Measurements from ENCODE around the gene ALDH7A1. TPM values are rescaled to one million over a fixed set of nuclear protein-coding genes. Genes with fewer than 3 reads are reported as not detected.
A peak's percentile ranks its signal among the peaks of the same experiment; 100 is the strongest.

ALDH7A1 gene
- total RNA-seq, 1 donor from 2014 or later: 30.5 TPM

- peaks cover 35% of the 10 kb centered on the region for H3K4me1 ChIP-seq
- no peaks in the 10 kb centered on the region for H3K36me3 ChIP-seq
- no peak overlapping the region for H3K27ac ChIP-seq (replicated peaks)
- no peak for DNase-seq
- no peak overlapping the region for H3K4me3 ChIP-seq
- H3K27me3 ChIP-seq (ENCODE audit: low read depth): no peaks in the 10 kb centered on the region
- no peaks in the 10 kb centered on the region for H3K9me3 ChIP-seq (replicated peaks)
- intact Hi-C loops (cut with micrococcal nuclease): no loop called here
- TF ChIP-seq, protein P1, sequence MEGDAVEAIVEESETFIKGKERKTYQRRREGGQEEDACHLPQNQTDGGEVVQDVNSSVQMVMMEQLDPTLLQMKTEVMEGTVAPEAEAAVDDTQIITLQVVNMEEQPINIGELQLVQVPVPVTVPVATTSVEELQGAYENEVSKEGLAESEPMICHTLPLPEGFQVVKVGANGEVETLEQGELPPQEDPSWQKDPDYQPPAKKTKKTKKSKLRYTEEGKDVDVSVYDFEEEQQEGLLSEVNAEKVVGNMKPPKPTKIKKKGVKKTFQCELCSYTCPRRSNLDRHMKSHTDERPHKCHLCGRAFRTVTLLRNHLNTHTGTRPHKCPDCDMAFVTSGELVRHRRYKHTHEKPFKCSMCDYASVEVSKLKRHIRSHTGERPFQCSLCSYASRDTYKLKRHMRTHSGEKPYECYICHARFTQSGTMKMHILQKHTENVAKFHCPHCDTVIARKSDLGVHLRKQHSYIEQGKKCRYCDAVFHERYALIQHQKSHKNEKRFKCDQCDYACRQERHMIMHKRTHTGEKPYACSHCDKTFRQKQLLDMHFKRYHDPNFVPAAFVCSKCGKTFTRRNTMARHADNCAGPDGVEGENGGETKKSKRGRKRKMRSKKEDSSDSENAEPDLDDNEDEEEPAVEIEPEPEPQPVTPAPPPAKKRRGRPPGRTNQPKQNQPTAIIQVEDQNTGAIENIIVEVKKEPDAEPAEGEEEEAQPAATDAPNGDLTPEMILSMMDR (IDR thresholded peaks at IDR 0.05; ENCODE audit: borderline replicate concordance): no peak
These were observed 59.0 kb downstream of the ALDH7A1 start for GRCh38 chr5:126535856-126536545.

- Histone ChIP-seq H3K27me3 (ENCODE audit: low read depth) (no peaks in the 10 kb centered on the region), H3K9me3 (replicated peaks) (no peaks in the 10 kb centered on the region), H3K4me1 (peaks cover 40% of the 10 kb centered on the region), H3K4me3 (no peak overlapping the region), H3K27ac (replicated peaks) (no peak overlapping the region), H3K36me3 (no peaks in the 10 kb centered on the region)
- TF ChIP-seq, protein P1 (IDR thresholded peaks at IDR 0.05; ENCODE audit: borderline replicate concordance): no peak
- intact Hi-C loops (cut with micrococcal nuclease): no loop called here
- DNase-seq: no peak
These were observed 60.5 kb downstream of the ALDH7A1 start for GRCh38 chr5:126534553-126534952.

DNA sequence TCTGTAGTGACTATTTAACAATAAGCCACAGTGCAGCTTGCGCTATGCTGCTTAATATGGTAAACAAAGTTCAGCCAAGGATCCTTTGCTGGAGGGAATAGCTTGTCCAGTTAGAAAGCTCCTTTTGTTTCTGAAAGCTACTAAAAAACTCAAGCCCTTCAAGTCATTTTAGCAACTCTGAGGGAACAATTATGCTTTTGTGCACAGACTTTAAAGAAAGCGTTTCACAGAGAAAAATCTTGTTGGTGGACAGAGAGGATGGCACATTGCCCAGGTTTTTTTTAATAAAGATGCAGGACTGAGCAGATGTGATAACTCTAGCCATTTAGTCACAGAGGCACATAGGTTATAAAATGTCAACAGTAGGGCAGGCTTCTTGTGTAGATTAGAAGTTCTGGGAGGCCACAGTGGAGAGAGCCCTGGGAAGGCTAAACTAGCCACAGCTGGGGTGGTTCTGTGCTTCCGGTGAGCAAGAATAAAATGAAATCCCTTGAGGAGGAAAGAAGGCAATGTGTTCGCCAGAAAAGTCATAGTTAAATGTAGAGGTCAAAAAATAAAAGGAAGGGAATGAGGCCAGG is 63.4 kb downstream of the ALDH7A1 start:
- H3K4me1 ChIP-seq: peaks cover 25% of the 10 kb centered on the region
- H3K9me3 ChIP-seq (replicated peaks): no peaks in the 10 kb centered on the region
- peak overlapping the region; percentile 75 for H3K27ac ChIP-seq (replicated peaks)
- DNase-seq: no peak
- no peaks in the 10 kb centered on the region for H3K27me3 ChIP-seq (ENCODE audit: low read depth)
- no peak overlapping the region for H3K4me3 ChIP-seq
- H3K36me3 ChIP-seq: no peaks in the 10 kb centered on the region
- intact Hi-C loops (cut with micrococcal nuclease): no loop called here
- TF ChIP-seq, protein P1 (IDR thresholded peaks at IDR 0.05; ENCODE audit: borderline replicate concordance): no peak

DNA sequence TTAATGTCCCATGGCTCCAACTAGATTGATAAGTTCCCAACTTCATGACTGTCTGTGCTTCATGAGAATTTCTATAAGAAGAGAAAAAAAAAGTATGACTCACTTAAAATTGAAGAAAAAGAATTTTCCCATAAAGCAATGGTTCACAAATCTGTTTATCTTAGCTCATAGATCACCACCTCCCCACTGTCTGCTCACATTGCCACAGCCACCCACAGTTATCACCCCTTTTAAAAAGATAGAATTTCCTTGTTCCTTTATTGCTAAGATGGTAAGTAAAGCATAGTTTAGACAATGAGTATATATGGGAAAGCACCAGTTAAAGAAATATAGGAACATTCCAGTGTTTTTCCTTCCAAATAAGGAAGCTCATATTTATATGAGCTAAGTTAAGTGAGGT is 67.1 kb downstream of the ALDH7A1 start:
- TF ChIP-seq, protein P1 (IDR thresholded peaks at IDR 0.05; ENCODE audit: borderline replicate concordance): no peak
- Histone ChIP-seq H3K4me3 (no peak overlapping the region), H3K36me3 (no peaks in the 10 kb centered on the region), H3K27me3 (ENCODE audit: low read depth) (no peaks in the 10 kb centered on the region), H3K27ac (replicated peaks) (no peak overlapping the region), H3K4me1 (peaks cover 42% of the 10 kb centered on the region), H3K9me3 (replicated peaks) (no peaks in the 10 kb centered on the region)
- intact Hi-C loops (cut with micrococcal nuclease): no loop called here
- no peak for DNase-seq

DNA sequence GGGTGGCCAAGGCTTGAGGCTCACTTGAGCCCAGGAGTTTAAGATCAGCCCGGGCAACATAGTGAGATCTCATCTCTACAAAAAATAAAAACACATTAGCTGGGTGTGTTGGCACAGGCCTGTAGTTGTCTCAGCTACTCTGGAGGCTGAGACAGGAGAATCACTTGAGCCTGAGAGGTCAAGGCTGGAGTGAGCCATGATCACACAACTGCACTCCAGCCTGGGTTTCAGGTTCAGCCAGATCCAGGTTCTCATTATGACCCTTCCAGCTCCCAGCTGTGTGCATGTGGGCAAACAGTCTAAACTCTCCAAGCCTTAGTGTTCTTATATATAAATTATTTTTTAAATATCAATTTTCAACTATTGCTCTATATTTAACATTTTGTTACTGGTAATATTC is 67.9 kb downstream of the ALDH7A1 start:
- intact Hi-C loops (cut with micrococcal nuclease): no loop called here
- H3K36me3 ChIP-seq: no peaks in the 10 kb centered on the region
- no peaks in the 10 kb centered on the region for H3K9me3 ChIP-seq (replicated peaks)
- TF ChIP-seq, protein P1 (IDR thresholded peaks at IDR 0.05; ENCODE audit: borderline replicate concordance): no peak
- DNase-seq: no peak
- no peak overlapping the region for H3K4me3 ChIP-seq
- H3K27ac ChIP-seq (replicated peaks): no peak overlapping the region
- H3K27me3 ChIP-seq (ENCODE audit: low read depth): no peaks in the 10 kb centered on the region
- H3K4me1 ChIP-seq: peaks cover 40% of the 10 kb centered on the region

Measured in left ventricle myocardium inferior (tissue), 1 donor.